Thyroid gland (tissue), 4 donors: ENCODE results near the gene NBAS.

Experiments
- CTCF ChIP-seq, 6 experiments: fragments of 200-600 bp in 3 of 6; fragments of 450-650 bp in 3 of 6; sonication (generic) in 3 of 6; IDR thresholded peaks; one replicate each; pipeline ENCODE4 v1.5.1; 2016 to 2019; ENCODE audit warnings: antibody characterized with exemption in 6 of 6, mild to moderate bottlenecking in 2 of 6, inconsistent platforms in 1 of 6, moderate library complexity in 1 of 6
- POLR2A ChIP-seq, 2 donors: fragments of 450-650 bp; IDR thresholded peaks; one replicate each; pipeline ENCODE4 v1.6.1; 2017; ENCODE audit warnings: antibody characterized with exemption in 2 of 2, mild to moderate bottlenecking in 2 of 2, moderate library complexity in 1 of 2

DNA sequence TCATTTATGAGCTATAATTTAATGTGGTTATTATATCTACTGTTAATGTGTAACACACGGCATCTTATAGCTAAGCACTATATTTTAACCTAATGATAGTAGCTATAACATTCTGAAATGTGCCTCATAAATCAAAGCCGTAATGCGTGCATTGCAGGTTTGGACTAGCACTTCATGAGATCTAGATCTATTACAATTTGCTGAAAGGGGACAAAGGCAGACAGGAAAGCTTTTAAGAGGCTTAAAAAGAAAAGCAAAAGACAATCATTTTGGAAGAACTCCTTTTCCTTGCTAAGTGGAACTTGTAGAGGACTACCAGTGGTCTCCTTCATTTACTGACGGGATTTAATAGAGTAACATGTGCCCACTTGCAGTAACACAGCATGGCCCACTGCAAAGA is 213.1 kb downstream of the NBAS start:
- TF ChIP-seq CTCF (IDR thresholded peaks at IDR 0.05) (no peak), POLR2A (IDR thresholded peaks at IDR 0.05) (no peak)
